COLO829 (cell line): ENCODE results near the gene MYOZ3.

Source experiments
- DNase-seq: peaks from one replicate; pipeline ENCODE4 v3.0.0; 2012; ENCODE audit warnings: low spot score

Gene MYOZ3

DNA sequence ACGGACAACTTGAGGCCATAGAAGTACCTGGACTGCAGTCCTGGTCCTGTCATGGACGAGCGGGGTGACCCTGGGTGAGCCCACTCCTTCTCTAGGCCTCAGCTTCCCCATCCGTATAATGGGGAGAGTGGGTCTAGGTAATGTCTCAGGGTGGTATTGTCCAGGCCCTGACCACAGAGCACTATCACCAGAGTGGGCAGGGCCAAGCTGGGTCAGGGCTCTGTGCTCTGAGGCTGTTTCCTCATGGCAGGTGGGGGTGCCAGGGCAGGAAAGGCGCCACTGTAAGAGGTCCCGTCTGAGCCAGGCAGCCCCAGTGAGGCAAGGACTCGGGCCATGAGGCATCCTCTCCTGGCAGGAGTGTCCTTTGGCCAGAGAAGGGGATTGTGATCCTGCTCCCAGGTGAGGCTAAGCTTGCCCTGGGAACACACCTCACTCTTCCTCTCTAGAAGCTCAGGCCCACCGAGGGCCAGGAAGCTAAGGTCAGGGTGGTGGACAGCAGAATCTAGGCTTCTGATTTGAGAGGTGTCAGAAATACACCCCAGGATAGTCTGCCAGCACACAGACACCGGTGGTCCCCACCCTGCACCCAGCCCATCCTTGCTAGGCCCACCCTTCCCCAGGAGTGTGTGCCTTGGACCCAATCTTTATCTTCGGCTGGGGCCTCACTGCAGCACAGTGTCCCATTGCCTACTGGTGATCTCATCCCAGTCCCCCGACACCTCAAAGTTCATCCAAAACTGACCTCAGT is 1.5 kb upstream of the MYOZ3 start:
- no peak for DNase-seq

DNA sequence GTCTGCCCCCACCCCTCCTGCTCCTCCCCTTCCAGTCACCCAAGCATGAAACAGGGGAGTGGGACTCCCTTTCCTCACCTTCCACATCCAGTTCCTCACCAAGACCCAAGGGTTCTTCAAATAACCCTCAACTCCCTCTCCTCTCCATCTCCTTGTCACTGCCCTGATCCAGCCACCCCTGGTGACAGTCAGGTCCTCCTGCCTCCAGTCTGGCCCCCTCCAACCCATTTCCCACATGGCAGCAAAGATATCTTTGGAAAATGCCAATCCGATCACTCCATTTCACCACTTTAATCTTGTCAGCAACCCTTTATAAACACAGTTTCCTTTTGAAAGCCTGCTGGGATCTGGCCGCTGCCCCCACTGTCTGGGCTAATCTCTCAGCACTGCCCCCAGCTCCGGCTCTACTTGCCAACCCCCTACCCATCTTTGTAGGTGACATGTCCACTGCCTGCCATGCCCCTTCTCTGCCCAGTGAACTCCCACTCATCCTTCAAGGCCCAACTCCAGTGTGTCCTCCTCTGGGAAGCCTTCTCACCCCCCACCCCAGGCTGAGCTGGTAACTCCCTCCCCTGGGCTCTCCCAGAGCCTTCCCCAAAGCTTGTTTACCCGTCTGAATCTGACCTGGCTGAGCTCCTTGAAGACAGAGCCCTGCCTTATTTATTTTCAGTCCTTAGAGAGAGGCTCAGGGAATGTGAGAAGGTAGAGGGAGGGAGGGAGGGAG is 781 bp upstream of the MYOZ3 start:
- DNase-seq, result no peak

DNA sequence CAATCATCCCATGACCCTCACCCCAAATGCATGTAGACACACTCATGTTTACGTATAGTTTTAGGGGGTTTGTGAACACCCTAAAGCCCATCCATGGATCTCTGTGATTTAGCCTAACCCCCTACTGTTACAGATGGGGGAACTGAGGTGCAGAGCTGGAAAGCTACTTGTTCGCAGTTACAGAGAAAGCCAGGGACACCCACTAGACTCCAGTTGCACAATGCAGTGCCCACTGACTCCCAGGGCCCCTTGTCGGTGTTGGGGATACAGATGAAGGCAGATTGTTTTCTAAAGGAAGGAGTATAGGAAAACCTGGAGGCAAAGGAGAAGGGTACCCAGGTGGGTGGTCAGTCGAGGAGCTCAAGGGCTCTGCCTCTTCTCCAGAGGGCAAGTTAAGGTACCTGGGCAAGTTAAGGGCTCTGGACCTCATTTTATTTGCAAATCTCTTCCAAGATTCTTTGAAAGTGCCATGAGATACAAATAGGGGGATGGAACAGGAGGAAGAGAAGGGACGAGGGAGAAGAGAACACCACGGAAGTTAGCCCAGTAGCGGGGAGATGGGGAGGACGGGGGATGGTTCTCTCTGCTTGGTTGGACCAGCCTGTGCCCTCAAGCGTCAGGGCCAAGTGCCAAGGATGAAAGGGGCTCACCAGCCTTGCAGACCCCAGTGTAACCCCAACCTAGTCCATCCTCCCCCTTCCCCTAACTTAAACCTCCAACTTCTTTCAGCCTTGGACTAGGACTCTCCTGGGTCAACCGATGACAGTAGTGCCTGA is 958 bp downstream of the MYOZ3 start:
- no peak for DNase-seq

DNA sequence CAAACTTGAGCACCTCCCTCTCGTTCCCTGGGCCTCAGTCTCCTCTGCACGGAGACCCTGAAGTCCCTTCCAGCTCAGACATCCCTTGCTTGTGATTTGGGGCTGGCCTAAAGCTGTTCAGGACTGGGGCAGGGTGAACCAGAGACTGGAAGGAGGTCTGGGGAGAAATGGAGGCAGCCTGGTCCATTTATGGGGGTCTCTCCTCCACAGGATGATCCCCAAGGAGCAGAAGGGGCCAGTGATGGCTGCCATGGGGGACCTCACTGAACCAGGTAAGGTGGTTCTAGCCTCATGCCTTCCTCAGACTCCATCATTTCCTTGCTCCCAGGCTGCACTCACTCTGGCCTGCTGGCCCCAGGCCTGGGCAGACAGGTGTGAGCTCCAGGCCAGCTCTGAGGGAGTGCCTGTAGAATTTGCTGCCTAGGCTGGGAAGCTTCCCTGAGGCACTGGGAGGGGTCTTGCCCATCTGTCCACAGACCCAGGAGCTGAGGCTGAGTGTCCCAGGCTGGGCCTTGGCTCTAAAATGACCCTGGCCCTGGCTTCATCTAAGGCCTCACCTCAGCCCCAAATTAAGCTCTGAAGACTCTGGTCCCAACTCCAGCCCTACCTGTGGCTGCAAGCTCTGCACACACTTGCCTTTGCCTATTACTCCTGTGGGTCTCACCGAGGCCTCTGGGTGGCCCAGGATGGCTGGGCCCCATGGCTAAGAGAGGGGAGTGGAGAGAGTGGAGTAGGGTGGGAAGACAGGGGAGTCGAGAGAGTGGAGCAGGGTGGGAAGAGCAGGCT is 1.9 kb downstream of the MYOZ3 start:
- DNase-seq, result no peak

DNA sequence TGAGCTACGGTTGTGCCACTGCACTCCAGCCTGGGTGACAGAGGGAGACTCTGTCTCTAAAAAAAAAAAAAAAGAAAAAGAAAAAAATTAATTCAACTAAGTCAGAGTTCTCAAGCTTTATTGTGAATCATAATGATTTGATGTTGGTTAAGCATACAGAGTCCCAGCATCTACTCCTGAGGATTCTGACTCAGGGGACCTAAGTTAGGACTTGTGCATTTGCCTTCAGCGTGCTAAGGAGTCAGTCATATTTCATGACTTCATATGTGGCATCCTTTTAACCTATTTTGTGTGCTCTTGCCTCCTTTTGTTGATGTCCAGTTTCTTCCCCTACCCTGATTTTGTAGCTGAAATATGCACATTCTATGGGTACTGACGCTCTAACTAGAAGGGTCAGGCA is 2.9 kb downstream of the MYOZ3 start:
- DNase-seq, result no peak

DNA sequence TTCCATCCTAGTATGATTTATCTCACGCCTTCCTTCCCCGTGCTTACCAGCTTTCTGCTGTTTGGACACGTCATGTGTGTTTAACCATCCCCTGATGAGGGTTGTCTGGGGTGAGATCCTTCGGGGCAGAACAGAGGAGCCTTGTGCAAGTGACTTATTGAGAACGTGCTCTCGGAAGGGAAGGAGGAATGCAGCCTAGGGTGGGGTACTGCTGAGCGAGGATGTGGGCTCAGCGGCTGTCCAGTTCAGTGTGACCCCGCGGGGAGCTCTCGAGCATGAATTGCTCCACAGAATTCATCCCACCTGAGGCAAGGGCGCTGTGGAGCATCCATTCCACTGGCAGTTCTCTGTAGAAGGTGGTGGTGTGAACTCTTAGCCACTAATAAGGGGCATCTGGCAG is 4.0 kb downstream of the MYOZ3 start:
- DNase-seq, result peak; percentile 79

DNA sequence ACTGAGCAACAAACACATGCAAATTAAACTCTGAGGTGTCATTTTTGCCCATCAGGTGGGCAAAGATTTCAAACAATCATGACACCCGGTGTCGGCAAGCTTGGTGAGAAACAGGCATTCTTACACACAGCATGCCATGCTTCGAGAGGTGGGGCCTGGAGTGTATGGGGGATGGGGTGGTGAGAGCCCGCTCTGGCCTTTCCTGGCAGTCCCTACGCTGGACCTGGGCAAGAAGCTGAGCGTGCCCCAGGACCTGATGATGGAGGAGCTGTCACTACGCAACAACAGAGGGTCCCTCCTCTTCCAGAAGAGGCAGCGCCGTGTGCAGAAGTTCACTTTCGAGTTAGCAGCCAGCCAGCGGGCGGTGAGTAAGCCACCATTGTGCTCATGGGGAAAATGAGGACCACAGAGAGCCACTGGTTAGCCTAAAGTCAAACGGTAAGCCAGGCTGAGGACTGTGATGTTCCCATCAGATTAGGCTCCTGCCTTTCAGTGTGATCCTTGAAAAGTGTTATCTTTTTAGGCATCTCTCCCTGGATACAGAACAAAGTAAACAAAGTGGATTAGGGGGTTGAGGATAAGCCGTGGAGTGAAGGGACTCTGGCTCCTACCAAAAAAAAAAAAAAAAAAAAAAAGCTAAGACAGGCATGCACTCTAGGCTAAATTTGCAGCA is 9.4 kb downstream of the MYOZ3 start:
- no peak for DNase-seq

DNA sequence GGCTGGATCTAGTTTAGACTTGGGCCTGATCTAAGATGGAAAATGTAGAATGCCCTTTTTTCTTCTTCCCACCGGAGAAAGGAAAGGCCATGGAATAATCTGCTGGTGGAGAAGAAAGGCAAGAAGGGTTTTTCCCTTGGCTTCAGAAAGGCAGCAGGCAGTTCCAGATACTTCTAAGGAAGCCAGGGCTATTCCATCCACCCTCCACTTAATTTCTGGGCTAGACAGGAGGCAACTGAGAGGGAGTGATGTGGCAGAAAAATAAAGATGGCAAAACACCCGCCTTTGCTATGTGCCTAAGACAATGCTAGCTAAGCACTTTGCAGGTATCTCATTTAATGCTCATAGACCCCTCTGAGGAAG is 9.9 kb downstream of the MYOZ3 start:
- no peak for DNase-seq

DNA sequence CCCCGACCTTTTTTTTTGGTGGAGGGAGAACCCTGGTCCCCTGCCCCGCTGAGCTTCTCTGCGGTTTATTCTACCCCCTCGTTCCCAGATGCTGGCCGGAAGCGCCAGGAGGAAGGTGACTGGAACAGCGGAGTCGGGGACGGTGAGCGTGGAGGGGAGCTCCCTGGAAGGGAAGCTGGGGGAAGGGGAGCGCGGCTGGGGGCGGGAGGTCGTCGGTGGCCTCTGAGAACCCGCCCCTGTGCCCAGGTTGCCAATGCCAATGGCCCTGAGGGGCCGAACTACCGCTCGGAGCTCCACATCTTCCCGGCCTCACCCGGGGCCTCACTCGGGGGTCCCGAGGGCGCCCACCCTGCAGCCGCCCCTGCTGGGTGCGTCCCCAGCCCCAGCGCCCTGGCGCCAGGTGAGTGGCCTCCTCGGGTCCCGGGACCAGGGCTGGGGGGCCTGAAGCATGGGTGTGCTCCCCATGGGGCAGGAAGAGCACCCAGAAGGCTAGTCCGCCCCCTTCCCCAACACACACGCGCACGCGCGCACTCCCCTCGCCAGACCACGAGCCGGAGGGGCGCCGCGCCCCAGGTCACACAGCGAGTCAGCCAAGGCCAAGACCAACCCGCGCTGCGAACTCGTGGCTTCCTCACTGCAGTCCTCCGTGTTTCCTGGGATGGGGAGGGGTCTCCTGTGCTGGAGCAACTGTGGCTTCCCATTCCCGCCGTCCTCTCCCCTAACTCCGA is 10.6 kb downstream of the MYOZ3 start:
- no peak for DNase-seq

DNA sequence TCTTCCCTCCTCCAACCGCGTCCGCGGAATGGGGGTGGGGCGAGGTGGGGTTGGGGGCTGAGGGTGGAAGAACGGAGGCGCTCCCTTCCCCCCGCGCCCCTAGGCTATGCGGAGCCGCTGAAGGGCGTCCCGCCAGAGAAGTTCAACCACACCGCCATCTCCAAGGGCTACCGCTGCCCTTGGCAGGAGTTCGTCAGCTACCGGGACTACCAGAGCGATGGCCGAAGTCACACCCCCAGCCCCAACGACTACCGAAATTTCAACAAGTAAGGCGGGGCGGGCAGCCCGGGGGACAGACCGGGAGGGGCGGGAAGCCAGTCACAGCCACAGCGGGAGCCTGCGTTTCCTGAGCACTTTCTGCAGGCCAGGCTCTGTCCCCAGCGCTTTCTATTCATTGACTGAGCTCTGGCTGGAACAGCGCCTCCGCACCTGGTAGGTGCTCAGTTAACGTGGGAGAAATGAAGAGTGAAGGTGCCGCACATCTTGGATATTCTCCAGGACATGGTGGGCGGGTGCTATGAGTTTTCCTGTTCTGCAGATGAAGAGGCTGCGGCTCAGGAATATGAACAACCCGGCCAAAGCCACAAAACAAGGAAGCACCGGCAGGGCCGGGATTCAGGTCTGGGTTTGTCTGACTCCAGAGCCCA is 11.3 kb downstream of the MYOZ3 start:
- DNase-seq, result no peak

DNA sequence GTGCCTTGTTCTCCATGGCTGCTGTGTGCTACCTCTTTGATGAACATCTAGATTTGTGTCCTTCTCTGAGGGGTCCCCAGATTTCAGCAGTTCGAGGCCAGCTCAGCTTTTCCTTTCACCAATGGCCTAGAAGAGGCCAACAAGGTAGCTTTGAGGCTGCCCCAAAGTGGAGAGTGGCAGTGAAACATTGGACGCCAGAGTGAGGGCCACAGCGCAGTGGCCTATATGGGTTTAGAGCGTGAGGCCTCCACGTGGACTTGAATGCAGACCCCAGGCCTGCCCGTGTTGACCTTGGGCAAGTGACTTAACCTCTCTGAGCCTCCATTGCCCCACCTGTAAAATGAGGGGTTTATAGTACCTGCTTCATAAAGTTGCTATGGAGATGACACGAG is 11.8 kb downstream of the MYOZ3 start:
- no peak for DNase-seq

DNA sequence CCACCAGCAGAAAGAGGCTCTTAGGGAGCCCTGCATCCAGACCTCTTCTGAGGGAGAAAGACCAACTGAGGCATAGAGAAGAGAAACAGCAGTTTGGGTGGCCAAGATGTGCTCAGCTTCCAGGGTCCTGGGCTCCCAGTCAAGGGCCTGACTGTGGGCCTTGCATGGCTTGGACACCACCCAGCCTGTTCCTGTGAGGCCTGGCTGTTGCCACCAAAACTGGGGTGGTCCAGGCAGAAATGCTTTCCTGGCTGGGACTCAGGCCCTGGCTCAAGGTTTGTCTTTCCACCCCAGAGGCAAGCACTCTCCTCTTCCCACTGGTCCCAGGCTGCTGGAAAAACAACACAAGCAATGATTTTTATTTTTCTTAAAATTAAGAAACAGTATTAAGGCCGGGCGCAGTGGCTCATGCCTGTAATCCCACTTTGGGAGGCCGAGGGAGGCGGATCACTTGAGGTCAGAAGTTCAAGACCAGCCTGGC is 13.3 kb downstream of the MYOZ3 start:
- DNase-seq, result no peak

DNA sequence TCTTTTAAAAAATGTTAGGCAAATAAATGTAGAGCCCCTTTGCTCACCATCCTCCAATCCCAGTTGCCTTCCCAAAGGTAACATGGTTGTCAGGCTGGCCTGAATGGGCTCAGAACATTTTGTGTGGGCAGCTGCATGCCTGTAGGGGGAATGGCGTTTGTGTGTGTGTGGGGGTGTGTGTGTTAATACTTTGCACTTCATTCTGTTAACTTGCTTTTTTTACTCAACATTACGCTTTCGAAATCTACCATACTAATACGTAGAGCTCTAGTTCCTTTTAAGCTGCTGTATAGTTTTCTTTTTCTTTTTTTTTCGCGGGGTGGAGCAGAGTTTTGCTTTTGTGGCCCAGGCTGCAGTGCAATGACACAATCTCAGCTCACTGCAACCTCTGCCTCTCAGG is 14.0 kb downstream of the MYOZ3 start:
- no peak for DNase-seq

DNA sequence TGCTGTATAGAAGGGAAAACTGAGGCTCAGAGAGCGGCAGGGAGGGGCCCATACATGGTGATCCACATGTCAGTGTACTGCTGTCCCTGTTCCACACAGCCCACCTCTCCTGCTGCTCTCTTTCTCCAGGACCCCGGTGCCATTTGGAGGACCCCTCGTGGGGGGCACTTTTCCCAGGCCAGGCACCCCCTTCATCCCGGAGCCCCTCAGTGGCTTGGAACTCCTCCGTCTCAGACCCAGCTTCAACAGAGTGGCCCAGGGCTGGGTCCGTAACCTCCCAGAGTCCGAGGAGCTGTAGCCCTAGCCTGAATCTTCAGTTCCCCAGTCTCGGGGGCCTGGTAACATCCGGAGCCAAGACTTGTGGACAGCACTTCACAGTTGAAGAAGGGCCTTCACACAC is 15.5 kb downstream of the MYOZ3 start:
- no peak for DNase-seq

DNA sequence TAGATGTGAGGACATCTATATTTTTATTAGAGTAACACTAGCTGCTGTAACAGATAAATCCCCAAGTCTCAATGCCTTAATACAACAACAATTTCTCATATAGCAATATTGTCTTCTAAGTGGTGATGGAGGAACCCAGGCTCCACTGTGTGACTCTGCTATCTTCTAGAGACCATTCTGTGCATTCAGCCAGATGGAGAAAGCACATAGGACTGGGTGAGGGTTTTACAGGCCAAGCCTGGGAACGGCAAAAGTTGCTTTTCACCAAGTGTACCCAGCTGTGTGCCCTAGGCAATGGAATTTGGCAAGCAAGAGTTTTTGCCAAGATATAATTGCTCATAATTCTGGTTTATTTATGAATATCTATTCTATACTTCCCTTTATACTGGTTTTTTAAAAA is 28.1 kb downstream of the MYOZ3 start:
- DNase-seq, result no peak

DNA sequence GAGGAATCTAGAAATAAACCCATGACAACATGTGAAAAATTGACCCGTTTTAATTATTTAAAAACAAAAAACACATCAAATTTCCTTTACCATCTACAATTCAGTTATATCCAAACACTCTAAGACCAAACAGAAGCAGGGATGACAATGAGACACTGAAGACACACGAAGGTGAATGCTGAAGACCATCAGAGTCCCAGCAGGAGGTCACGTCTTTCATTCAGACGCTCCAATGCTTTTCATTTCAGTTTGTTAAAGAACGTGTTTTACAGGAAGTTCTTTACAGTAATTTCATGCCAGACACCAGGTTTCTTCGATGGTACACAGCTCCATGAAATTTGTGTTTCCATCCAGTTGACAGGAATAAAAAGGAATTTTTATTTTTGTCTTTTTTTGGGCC is 29.7 kb downstream of the MYOZ3 start:
- no peak for DNase-seq

DNA sequence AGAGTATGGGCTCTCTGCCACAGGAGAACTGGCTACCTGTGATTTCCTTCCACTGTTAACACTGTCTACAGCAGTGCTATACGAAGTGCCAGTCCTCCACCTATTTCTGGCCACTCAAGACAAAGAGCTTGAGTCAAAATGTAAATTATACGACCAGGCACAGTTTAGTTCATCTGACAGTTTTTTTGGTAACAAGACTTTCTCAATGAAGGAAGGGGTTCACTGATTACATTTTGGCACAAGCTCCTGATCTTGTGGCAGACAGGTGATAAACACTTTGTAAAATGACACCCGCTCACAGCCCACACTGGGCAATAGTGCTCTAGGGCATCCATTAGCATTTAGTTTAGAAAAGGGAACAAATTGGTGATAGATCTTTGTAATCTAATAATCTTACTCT is 31.2 kb downstream of the MYOZ3 start:
- DNase-seq, result no peak

DNA sequence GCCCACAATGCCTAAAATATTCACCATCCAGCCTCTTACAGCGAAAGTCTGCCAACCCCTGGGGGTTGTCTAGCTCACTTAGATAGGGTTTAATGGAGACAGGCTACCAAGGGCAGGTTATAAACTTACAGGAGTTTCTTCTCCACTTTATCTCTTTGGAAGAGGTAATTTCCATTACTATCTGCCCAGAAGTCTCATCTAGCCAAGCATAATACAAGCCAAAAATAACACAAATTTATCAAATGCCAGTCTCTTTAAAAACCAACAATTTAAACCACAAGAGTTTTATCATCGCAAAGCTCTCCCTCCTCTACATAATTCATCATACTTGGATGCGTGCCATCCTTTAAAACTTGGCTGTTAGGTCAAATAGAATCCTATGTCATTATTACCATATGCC is 33.6 kb downstream of the MYOZ3 start:
- DNase-seq, result no peak

DNA sequence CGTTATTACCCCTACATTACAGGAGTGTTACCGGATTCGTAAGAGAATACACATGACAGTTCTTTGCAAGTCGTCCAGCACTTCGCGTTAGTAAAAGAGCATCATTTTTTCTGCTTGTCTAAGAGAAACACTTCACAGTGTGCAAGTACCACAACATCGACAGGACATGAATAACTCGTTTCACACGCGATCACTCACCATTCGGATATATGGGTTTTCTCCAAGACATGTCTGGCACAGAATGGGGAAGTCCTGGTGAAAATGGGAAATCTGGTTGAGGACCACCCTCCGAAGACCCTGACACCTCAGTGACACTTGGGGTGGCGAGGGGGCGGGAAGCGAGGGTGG is 39.2 kb downstream of the MYOZ3 start:
- DNase-seq, result no peak

DNA sequence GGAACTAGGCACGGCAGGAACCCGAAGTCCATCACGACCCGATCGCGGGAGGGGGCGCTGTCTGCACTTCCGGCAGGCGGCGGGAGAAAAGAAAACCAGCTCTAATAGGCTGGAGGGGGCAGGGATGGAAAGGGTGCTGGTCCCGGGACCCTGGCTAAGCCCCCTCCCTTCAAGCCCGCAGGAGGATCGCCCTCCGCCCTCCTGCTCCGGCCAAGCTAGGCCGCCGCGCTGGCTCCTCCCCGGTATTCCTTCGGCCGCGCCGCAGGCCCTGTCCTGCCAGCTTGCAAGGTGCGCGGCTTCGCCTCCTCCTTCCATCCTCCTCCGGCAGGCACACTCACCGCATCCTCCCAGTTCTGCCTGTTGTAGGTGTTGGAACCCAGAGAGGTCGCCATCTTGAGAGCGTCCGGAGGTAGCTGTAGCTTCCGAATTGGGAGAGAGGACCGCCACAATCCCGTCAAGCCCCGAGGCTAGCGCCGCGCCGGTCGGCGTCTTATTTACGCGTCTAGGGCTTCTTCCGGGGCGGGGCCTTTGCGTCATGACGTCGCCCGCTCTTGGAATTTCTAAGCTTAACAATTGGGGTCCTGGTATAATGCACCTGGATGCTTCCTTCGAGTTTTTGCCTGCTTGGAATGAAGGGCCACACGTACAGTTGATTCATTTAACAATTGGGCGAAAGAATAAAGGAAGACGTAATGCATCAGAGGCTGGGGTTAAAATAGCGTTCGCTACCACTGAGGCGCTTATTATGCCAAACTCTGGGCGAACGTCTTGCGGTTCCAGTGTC is 39.7 kb downstream of the MYOZ3 start, which contains the start of gene RBM22:
Gene RBM22 (minus strand): TSS at position 469 of the 784 bp plus-strand sequence. CDS start 77 bp downstream, at position 392.
- peak; percentile 45 for DNase-seq
